IMR-90 (cell line): ENCODE results near the gene AKAP8L. TPM values are rescaled to one million over a fixed set of nuclear protein-coding genes. Genes with fewer than 3 reads are reported as not detected.

Source experiments
- ATAC-seq: fragments of 200-7000 bp; cut with Tn5 transposase; 2 replicates; pipeline ENCODE4 v1.9.1; 2020; ENCODE audit warnings: low read depth, mild to moderate bottlenecking, moderate library complexity
- BruUV-seq: library from RNA; stranded (reverse); fragments of 400-500 nt; replicated peaks from 2 replicates; lab custom pipeline; 2021; lab: Mats Ljungman, UMichigan
- CTCF ChIA-PET: fragments of 300-600 bp; formaldehyde crosslinking; extraction: SDS; loops from one replicate; lab custom pipeline; 2021; ENCODE audit warnings: antibody characterized with exemption; lab: Yijun Ruan, JAX
- POLR2A ChIA-PET: fragments of 300-600 bp; sonication (Branson Sonifier 250); formaldehyde crosslinking; loops from one replicate; lab custom pipeline; 2022; ENCODE audit warnings: antibody characterized with exemption; ENCODE audit not compliant: unreplicated experiment; lab: Charles Lee
- DNase-seq: peaks from one replicate; pipeline ENCODE4 v3.0.0; 2013
- H2AFZ ChIP-seq: replicated peaks from 2 replicates; pipeline ENCODE3; 2013; ENCODE audit warnings: low read length, mild to moderate bottlenecking; ENCODE audit not compliant: poor library complexity
- H2AK5ac ChIP-seq: 2 replicates; pipeline ENCODE4 v1.6.1; 2013; ENCODE audit warnings: low read depth, low read length, inconsistent platforms
- H2AK9ac ChIP-seq: replicated peaks from 2 replicates; pipeline ENCODE3; 2013; ENCODE audit warnings: mild to moderate bottlenecking, low read depth, low read length, moderate library complexity; ENCODE audit not compliant: poor library complexity
- H2BK120ac ChIP-seq: 2 replicates; pipeline ENCODE4 v1.6.1; 2013; ENCODE audit warnings: low read depth, low read length, inconsistent platforms
- H2BK15ac ChIP-seq: 3 replicates; pipeline ENCODE4 v1.6.1; 2013; ENCODE audit warnings: low read depth, low read length, inconsistent platforms
- H2BK20ac ChIP-seq: 2 replicates; pipeline ENCODE4 v1.6.1; 2013; ENCODE audit warnings: low read depth, mild to moderate bottlenecking, inconsistent platforms, low read length, moderate library complexity
- H2BK5ac ChIP-seq: 2 replicates; pipeline ENCODE4 v1.6.1; 2013; ENCODE audit warnings: mild to moderate bottlenecking, low read depth, low read length, inconsistent platforms; ENCODE audit not compliant: poor library complexity, severe bottlenecking
- H3K14ac ChIP-seq: replicated peaks from 2 replicates; pipeline ENCODE4 v1.6.1; 2013; ENCODE audit warnings: low read depth, low read length, inconsistent platforms
- H3K18ac ChIP-seq: 2 replicates; pipeline ENCODE4 v1.6.1; 2013; ENCODE audit warnings: low read depth, low read length, control low read depth
- H3K23ac ChIP-seq: 2 replicates; pipeline ENCODE4 v1.6.1; 2013; ENCODE audit warnings: low read depth, low read length, inconsistent platforms
- H3K27ac ChIP-seq: 2 replicates; pipeline ENCODE4 v1.5.1; 2013; ENCODE audit warnings: mild to moderate bottlenecking, control low read depth, low read length; ENCODE audit not compliant: insufficient read depth
- H3K27me3 ChIP-seq: 2 replicates; pipeline ENCODE4 v1.6.1; 2013; ENCODE audit warnings: low read length; ENCODE audit not compliant: control insufficient read depth, insufficient read depth
- H3K36me3 ChIP-seq: 2 replicates; pipeline ENCODE4 v1.6.1; 2013; ENCODE audit warnings: low read length, mixed read lengths; ENCODE audit not compliant: control insufficient read depth, insufficient read depth
- H3K4ac ChIP-seq: 2 replicates; pipeline ENCODE4 v1.6.1; 2013; ENCODE audit warnings: low read depth, low read length, inconsistent platforms
- H3K4me1 ChIP-seq: 2 replicates; pipeline ENCODE4 v1.6.1; 2013; ENCODE audit warnings: low read length, mixed read lengths; ENCODE audit not compliant: control insufficient read depth, insufficient read depth
- H3K4me2 ChIP-seq: 2 replicates; pipeline ENCODE4 v1.6.1; 2013; ENCODE audit warnings: low read depth, mild to moderate bottlenecking, control low read depth, low read length, moderate library complexity
- H3K4me3 ChIP-seq: 2 replicates; pipeline ENCODE4 v1.5.1; 2013; ENCODE audit warnings: low read depth, mild to moderate bottlenecking, control low read depth, low read length, moderate library complexity; ENCODE audit not compliant: insufficient read depth
- H3K56ac ChIP-seq: 2 replicates; pipeline ENCODE4 v1.6.1; 2013; ENCODE audit warnings: low read length, inconsistent platforms; ENCODE audit not compliant: insufficient read depth; ENCODE audit errors: extremely low read depth
- H3K79me1 ChIP-seq, 2 experiments: 2 replicates each; pipeline ENCODE4 v1.6.1; 2013; ENCODE audit warnings: low read length in 2 of 2, inconsistent platforms in 1 of 2, low read depth in 1 of 2
- H3K9ac ChIP-seq: 2 replicates; pipeline ENCODE4 v1.6.1; 2013; ENCODE audit warnings: low read depth, low read length, control low read depth
- H3K9me1 ChIP-seq: 2 replicates; pipeline ENCODE4 v1.6.1; 2013; ENCODE audit warnings: low read length, inconsistent platforms; ENCODE audit not compliant: insufficient read depth
- H3K9me3 ChIP-seq: 2 replicates; pipeline ENCODE4 v1.6.1; 2013; ENCODE audit warnings: low read length; ENCODE audit not compliant: control insufficient read depth, insufficient read depth
- H4K20me1 ChIP-seq: 2 replicates; pipeline ENCODE4 v1.6.1; 2013; ENCODE audit warnings: low read length, inconsistent platforms; ENCODE audit not compliant: insufficient read depth
- H4K5ac ChIP-seq: 2 replicates; pipeline ENCODE4 v1.6.1; 2013; ENCODE audit warnings: mild to moderate bottlenecking, low read depth, low read length, control low read depth
- H4K8ac ChIP-seq, 2 experiments: 2 replicates each; pipeline ENCODE4 v1.6.1; 2013; ENCODE audit warnings: low read depth in 2 of 2, low read length in 2 of 2, control low read depth in 1 of 2, inconsistent platforms in 1 of 2
- H4K91ac ChIP-seq: 2 replicates; pipeline ENCODE4 v1.6.1; 2013; ENCODE audit warnings: low read depth, low read length, inconsistent platforms; ENCODE audit not compliant: insufficient read depth
- MAFK ChIP-seq: IDR thresholded peaks from 2 replicates; pipeline ENCODE4 v1.6.1; 2012; ENCODE audit warnings: low read depth, low read length, improper control_type of control experiment
- MAZ ChIP-seq: IDR thresholded peaks from 2 replicates; pipeline ENCODE4 v1.6.1; 2012; ENCODE audit warnings: low read depth, mild to moderate bottlenecking, low read length, improper control_type of control experiment, moderate library complexity, borderline replicate concordance
- MXI1 ChIP-seq: IDR thresholded peaks from 2 replicates; pipeline ENCODE4 v1.6.1; 2012; ENCODE audit warnings: low read depth, mild to moderate bottlenecking, low read length, moderate library complexity, borderline replicate concordance
- RAD21 ChIP-seq: IDR thresholded peaks from 2 replicates; pipeline ENCODE4 v1.6.1; 2012; ENCODE audit warnings: low read length, improper control_type of control experiment
- RFX5 ChIP-seq: IDR thresholded peaks from 2 replicates; pipeline ENCODE4 v1.8.0; 2012; ENCODE audit warnings: low read depth, mild to moderate bottlenecking, low read length, moderate library complexity
- SMC3 ChIP-seq: fragments of 150-350 bp; IDR thresholded peaks from 2 replicates; pipeline ENCODE4 v1.6.1; 2016; ENCODE audit warnings: low read depth, mild to moderate bottlenecking, antibody characterized with exemption, low read length, moderate library complexity
- WGBS, 2 experiments: methylation state at CpG; one replicate each; pipeline versions ENCODE4 v1.1.5 to v1.1.7; 2013; ENCODE audit warnings: missing lambda C conversion rate in 2 of 2; ENCODE audit not compliant: insufficient read length in 1 of 2; ENCODE audit errors: extremely low coverage in 2 of 2; 5-methylcytosine and 5-hydroxymethylcytosine counted together
- dilution Hi-C: fragments of 300-500 bp; cut with HindIII; formaldehyde crosslinking; loops from one replicate; pipeline ENCODE4 v1.14.3; 2018; ENCODE audit warnings: low sequenced_read_pairs; ENCODE audit not compliant: unreplicated experiment
- in situ Hi-C: fragments of 300-500 bp; cut with MboI; formaldehyde crosslinking; loops from 3 replicates; pipeline ENCODE4 v1.14.3; 2019; ENCODE audit warnings: low sequenced_read_pairs, inconsistent platforms, mixed read lengths
- intact Hi-C: fragments of 100-400 bp; cut with micrococcal nuclease; formaldehyde crosslinking; loops from 2 replicates; pipeline ENCODE4 v1.10.0; 2022
- polyA plus RNA-seq, 3 experiments: library from polyadenylated mRNA; depleted of rRNA; stranded (reverse); fragments of >200 nt; gene quantifications; 2 replicates each; pipeline ENCODE4 v1.2.3, GENCODE V29; 2012; ENCODE audit warnings: low replicate concordance in 1 of 3
- total RNA-seq: library from RNA; depleted of rRNA; stranded (reverse); fragments of >200 nt; gene quantifications from 2 replicates; pipeline ENCODE4 v1.2.3, GENCODE V29; 2012
- TF ChIP-seq, protein P1 (sequence below): conservative IDR thresholded peaks from 2 replicates; pipeline ENCODE4 v1.5.1; 2012; ENCODE audit warnings: mild to moderate bottlenecking, low read depth, low read length, improper control_type of control experiment

Gene AKAP8L
- total and polyA plus RNA-seq, 2 of the 4 experiments (the other 2 are of a cell fraction) = 43.1 to 44.6 TPM

DNA sequence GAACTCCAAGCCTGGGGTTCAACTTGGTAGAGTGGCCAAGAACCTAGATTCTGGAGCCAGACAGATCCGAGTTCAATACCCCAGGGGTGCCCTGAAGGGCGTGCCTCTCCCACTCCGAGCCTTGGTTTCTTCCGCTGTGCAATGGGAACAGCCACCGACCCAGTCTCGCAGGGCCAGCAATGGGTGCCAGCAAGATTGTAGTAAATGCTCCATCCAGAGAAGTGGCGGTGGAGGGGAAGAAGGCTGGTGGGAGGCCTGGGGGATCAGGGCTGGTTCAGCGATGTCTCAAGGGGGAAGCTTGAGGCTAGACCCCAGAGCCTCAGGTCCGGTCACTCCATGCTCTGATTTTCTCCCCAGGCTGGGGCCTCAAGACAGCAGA, 26.4 kb upstream of the AKAP8L start:
- no TSS peak for BruUV-seq
- Histone ChIP-seq H4K5ac (no peak overlapping the region), H3K14ac (no peak overlapping the region), H2AK5ac (no peak overlapping the region), H4K8ac (no peak overlapping the region), H3K56ac (no peak overlapping the region), H3K36me3 (peaks cover 8% of the 10 kb centered on the region; the same call in 1 of the 2 replicates), H2AK9ac (no peak overlapping the region), H2BK15ac (no peak overlapping the region), H3K27ac (no peak overlapping the region), H2BK5ac (no peak overlapping the region), H3K4me1 (no peaks in the 10 kb centered on the region), H3K9ac (no peak overlapping the region), H2AFZ (no peak overlapping the region), H3K27me3 (no peaks in the 10 kb centered on the region), H4K91ac (no peak overlapping the region), H3K9me3 (no peaks in the 10 kb centered on the region), H3K18ac (no peak overlapping the region), H3K9me1 (peaks cover 9% of the 10 kb centered on the region), H4K20me1 (no peaks in the 10 kb centered on the region), H3K4me2 (no peak overlapping the region), H2BK120ac (no peak overlapping the region), H2BK20ac (no peak overlapping the region), H3K79me1 (peaks cover 0 to 6% of the 10 kb centered on the region in 2 experiments; a peak in 1 of 4 replicates), H3K23ac (no peak overlapping the region), H3K4me3 (no peak overlapping the region), H3K4ac (no peak overlapping the region)
- CTCF ChIA-PET = no interaction called here
- DNase-seq = no peak
- POLR2A ChIA-PET = no interaction called here
- intact Hi-C loops = no loop called here
- no peak for ATAC-seq
- in situ Hi-C loops = loop anchor here (25.0 kb wide), 1 partner anchor 883 kb away; the partner anchor contains the start of gene NDUFB7
- dilution Hi-C loops = no loop called here
- TF ChIP-seq MAZ (no peak), RFX5 (no peak), SMC3 (no peak), RAD21 (no peak), MAFK (no peak), MXI1 (no peak)
- TF ChIP-seq, protein P1, sequence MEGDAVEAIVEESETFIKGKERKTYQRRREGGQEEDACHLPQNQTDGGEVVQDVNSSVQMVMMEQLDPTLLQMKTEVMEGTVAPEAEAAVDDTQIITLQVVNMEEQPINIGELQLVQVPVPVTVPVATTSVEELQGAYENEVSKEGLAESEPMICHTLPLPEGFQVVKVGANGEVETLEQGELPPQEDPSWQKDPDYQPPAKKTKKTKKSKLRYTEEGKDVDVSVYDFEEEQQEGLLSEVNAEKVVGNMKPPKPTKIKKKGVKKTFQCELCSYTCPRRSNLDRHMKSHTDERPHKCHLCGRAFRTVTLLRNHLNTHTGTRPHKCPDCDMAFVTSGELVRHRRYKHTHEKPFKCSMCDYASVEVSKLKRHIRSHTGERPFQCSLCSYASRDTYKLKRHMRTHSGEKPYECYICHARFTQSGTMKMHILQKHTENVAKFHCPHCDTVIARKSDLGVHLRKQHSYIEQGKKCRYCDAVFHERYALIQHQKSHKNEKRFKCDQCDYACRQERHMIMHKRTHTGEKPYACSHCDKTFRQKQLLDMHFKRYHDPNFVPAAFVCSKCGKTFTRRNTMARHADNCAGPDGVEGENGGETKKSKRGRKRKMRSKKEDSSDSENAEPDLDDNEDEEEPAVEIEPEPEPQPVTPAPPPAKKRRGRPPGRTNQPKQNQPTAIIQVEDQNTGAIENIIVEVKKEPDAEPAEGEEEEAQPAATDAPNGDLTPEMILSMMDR = no peak
- 73% methylated on average over 4 of the region's 9 CpGs; no CpG with 5 or more reads in 1 of the 2 experiments for WGBS, 2 experiments
